HCT116 (cell line): ENCODE data around the gene TULP4.

Experiments
- CTCF ChIP-seq, 3 experiments: fragments of 200-600 bp in 1 of 3; sonication (generic) in 1 of 3; IDR thresholded peaks in 2 of 3; conservative IDR thresholded peaks in 1 of 3; 2 replicates each; pipeline ENCODE4 v1.5.1; 2012 to 2017; ENCODE audit warnings: low read depth in 2 of 3, low read length in 2 of 3, antibody characterized with exemption in 1 of 3, borderline replicate concordance in 1 of 3, control low read depth in 1 of 3, mild to moderate bottlenecking in 1 of 3, mixed read lengths in 1 of 3, mixed run types in 1 of 3, moderate library complexity in 1 of 3; ENCODE audit not compliant: insufficient read depth in 1 of 3
- EZH2 ChIP-seq: fragments of 200-600 bp; sonication (generic); IDR thresholded peaks from 2 replicates; pipeline ENCODE4 v1.6.1; 2017; ENCODE audit warnings: antibody characterized with exemption, mixed run types
- JUND ChIP-seq: IDR thresholded peaks from 2 replicates; pipeline ENCODE4 v1.6.1; 2012
- MAX ChIP-seq: IDR thresholded peaks from 2 replicates; pipeline ENCODE4 v1.6.1; 2012
- POLR2A ChIP-seq: IDR thresholded peaks from 2 replicates; pipeline ENCODE4 v1.7.0; 2011; ENCODE audit warnings: borderline replicate concordance; ENCODE audit not compliant: insufficient read depth, insufficient read length; ENCODE audit errors: extremely low read depth
- SRF ChIP-seq: IDR thresholded peaks from 2 replicates; pipeline ENCODE4 v1.6.1; 2012; ENCODE audit warnings: low read depth
- YY1 ChIP-seq: IDR thresholded peaks from 2 replicates; pipeline ENCODE4 v1.6.1; 2011; ENCODE audit warnings: low read length, low read depth, moderate library complexity, mild to moderate bottlenecking; ENCODE audit not compliant: insufficient replicate concordance; ENCODE audit errors: extremely low read depth
- ZBTB33 ChIP-seq: IDR thresholded peaks from 2 replicates; pipeline ENCODE4 v1.6.1; 2011; ENCODE audit warnings: mild to moderate bottlenecking, low read length, moderate library complexity; ENCODE audit not compliant: insufficient replicate concordance; ENCODE audit errors: extremely low read depth

- no peak for TF ChIP-seq CTCF (IDR thresholded peaks at IDR 0.05 in 2 of 3, conservative IDR thresholded peaks at IDR 0.05 in 1 of 3; ENCODE audit: borderline replicate concordance in 1 of 3, insufficient read depth in 1 of 3, low read depth in 2 of 3, low read length in 2 of 3)
- no peak for TF ChIP-seq ZBTB33
- TF ChIP-seq MAX: no peak
- no peak for TF ChIP-seq YY1
- no peak for TF ChIP-seq POLR2A
- no peak for TF ChIP-seq SRF
- no peak for TF ChIP-seq JUND
- TF ChIP-seq EZH2: no peak
These were observed 83.9 kb downstream of the TULP4 start for GRCh38 chr6:158396136-158396535.
